Calu3 (cell line): ENCODE results near the gene ARSK. TPM values are rescaled to one million over a fixed set of nuclear protein-coding genes. Genes with fewer than 3 reads are reported as not detected.
"Not testable (repeated sequence)": the region's sequence is repeated elsewhere in the genome, so short reads cannot be mapped to it uniquely, and the experiment has no call there.

ENCODE experiments used
- BruUV-seq: library from RNA; stranded (reverse); fragments of 400-500 nt; replicated peaks from 2 replicates; lab custom pipeline; 2021; lab: Mats Ljungman, UMichigan
- CTCF ChIA-PET: fragments of 300-600 bp; sonication (Branson Sonifier 250); formaldehyde crosslinking; loops from one replicate; lab custom pipeline; 2022; ENCODE audit warnings: antibody characterized with exemption; lab: Charles Lee
- DNase-seq: peaks from one replicate; pipeline ENCODE4 v3.0.0; 2022
- H3K27ac Mint-ChIP-seq: one replicate; pipeline ENCODE4 v1.8.0; 2022; ENCODE audit warnings: mixed read lengths; ENCODE audit not compliant: unreplicated experiment
- H3K27me3 Mint-ChIP-seq: one replicate; pipeline ENCODE4 v1.8.0; 2022; ENCODE audit warnings: mixed read lengths; ENCODE audit not compliant: unreplicated experiment
- H3K36me3 Mint-ChIP-seq: one replicate; pipeline ENCODE4 v1.8.0; 2022; ENCODE audit warnings: mild to moderate bottlenecking, moderate library complexity, mixed read lengths; ENCODE audit not compliant: insufficient read depth, unreplicated experiment
- H3K4me1 Mint-ChIP-seq: one replicate; pipeline ENCODE4 v1.8.0; 2022; ENCODE audit warnings: mild to moderate bottlenecking, low read depth, mixed read lengths; ENCODE audit not compliant: unreplicated experiment
- H3K4me3 Mint-ChIP-seq: one replicate; pipeline ENCODE4 v1.8.0; 2022; ENCODE audit warnings: mild to moderate bottlenecking, low read depth, moderate library complexity, mixed read lengths; ENCODE audit not compliant: unreplicated experiment
- H3K9me3 Mint-ChIP-seq: one replicate; pipeline ENCODE4 v1.8.0; 2022; ENCODE audit warnings: low read depth, mixed read lengths; ENCODE audit not compliant: unreplicated experiment
- CTCF ChIP-seq: fragments of 200-600 bp; IDR thresholded peaks from one replicate; pipeline ENCODE4 v1.8.0; 2022; ENCODE audit warnings: antibody characterized with exemption; ENCODE audit not compliant: unreplicated experiment
- intact Hi-C: fragments of 100-400 bp; cut with micrococcal nuclease; formaldehyde crosslinking; loops from one replicate; pipeline ENCODE4 v1.10.0; 2022; ENCODE audit not compliant: unreplicated experiment
- total RNA-seq: library from RNA; stranded (reverse); gene quantifications from 2 replicates; pipeline ENCODE4 v1.2.3, GENCODE V29; 2022

Gene ARSK
- total RNA-seq, 1 experiment from 2014 or later = 6.6 TPM

DNA sequence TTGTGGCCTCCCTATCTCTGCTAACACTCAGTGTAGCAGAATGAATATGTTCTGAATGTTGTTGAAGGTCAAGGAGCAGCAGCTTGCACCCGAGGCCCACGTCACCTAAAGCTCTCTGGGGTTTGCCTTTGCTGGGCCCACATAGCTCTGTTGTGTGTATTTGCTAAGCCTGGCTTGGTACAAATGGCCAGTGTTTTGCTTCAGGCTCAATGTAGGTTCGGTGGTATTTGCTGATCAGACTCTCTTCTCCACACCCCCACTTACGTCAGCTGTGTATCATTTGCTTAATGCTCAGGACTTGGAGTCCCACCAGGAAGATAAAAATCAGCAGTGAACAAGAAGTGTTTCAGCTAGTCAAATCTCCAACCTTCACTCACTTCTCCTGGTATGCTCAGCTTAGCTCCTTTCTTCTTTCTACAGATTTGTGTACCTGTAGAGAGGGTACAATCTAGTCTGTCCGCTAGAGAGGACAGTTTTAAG lies 86.9 kb downstream of the ARSK start:
- DNase-seq = no peak
- no peak overlapping the region for H3K4me3 Mint-ChIP-seq
- BruUV-seq = no TSS peak
- CTCF ChIA-PET = interaction anchor here (1.0 kb wide), 2 partner anchors 139 to 205 kb away, joined by 4 to 5 read pairs; no protein-coding TSS in a partner anchor
- no peak overlapping the region for H3K27ac Mint-ChIP-seq
- H3K36me3 Mint-ChIP-seq = peaks cover 11% of the 10 kb centered on the region
- no peaks in the 10 kb centered on the region for H3K9me3 Mint-ChIP-seq
- peaks cover 10% of the 10 kb centered on the region for H3K4me1 Mint-ChIP-seq
- peaks cover 13% of the 10 kb centered on the region for H3K27me3 Mint-ChIP-seq
- intact Hi-C loops = loop anchor here (10.0 kb wide), 2 partner anchors 323 to 963 kb away; partner anchors contain the start of gene ELL2
- TF ChIP-seq CTCF = no peak

- no peak overlapping the region for H3K27ac Mint-ChIP-seq
- peaks cover 10% of the 10 kb centered on the region for H3K4me1 Mint-ChIP-seq
- H3K36me3 Mint-ChIP-seq = peaks cover 15% of the 10 kb centered on the region
- H3K27me3 Mint-ChIP-seq = peaks cover 10% of the 10 kb centered on the region
- no peak for DNase-seq
- intact Hi-C loops = loop anchor here (10.0 kb wide), 2 partner anchors 322 to 962 kb away; partner anchors contain the start of gene ELL2
- BruUV-seq = no TSS peak
- CTCF ChIA-PET = interaction anchor here (1.6 kb wide), 1 partner anchor 180 kb away, joined by 3 read pairs; the partner anchor contains the start of gene GLRX
- no peak for TF ChIP-seq CTCF
- no peak overlapping the region for H3K4me3 Mint-ChIP-seq
- no peaks in the 10 kb centered on the region for H3K9me3 Mint-ChIP-seq
Measured at GRCh38 chr5:95643152-95643551, 88.3 kb downstream of the ARSK start.

DNA sequence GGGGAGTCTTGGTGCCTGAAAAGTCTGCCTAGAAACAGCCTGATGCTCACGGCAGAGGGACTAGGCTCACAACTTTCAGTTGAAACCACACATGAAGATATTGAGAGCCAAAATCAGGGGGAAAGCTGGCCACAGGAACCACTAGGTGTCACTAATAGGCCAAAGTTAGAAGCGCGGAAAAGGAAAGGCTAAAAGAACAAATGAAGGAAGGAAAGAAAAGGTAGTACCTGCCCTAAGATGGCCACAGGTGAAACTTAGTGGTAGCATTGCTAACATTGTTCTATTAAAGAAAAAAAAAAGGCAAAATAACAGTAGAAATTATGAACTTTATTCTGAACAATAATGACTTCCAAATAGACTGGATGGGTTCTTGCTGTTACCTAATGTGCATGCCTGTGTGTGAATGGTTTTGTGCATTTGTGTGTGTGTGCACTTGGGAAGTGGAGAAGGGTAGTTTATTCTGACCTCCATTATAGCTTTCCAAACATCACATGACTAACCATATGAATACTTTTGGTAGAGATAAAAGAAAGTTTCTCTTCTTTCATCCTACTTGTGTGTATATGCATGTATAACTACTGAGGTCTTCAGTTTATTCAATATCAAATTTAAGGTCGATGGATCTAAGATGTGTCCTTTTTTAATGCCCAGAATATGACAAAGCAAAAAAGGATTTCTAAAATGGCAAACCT lies 89.6 kb downstream of the ARSK start:
- intact Hi-C loops = loop anchor here (1.0 to 10.0 kb wide), 6 partner anchors 88 to 960 kb away; partner anchors contain the start of genes ELL2 and RHOBTB3
- Mint-ChIP-seq H3K9me3 (no peaks in the 10 kb centered on the region), H3K27ac (peak overlapping the region; percentile 46), H3K27me3 (no peaks in the 10 kb centered on the region), H3K4me1 (peaks cover 11% of the 10 kb centered on the region), H3K36me3 (peaks cover 15% of the 10 kb centered on the region), H3K4me3 (no peak overlapping the region)
- CTCF ChIA-PET = interaction anchor here (0.7 to 1.8 kb wide), 5 partner anchors 116 to 199 kb away, joined by 3 to 12 read pairs (median 3); partner anchors contain the start of gene GLRX
- DNase-seq = peak; percentile 59
- TF ChIP-seq CTCF = peak; percentile 75
- BruUV-seq = no TSS peak

GRCh38 chr5:95646226-95646568 lies 91.3 kb downstream of the ARSK start:
- Mint-ChIP-seq H3K27ac (peak overlapping the region; percentile 75), H3K4me3 (peak overlapping the region; percentile 80), H3K4me1 (peaks cover 18% of the 10 kb centered on the region), H3K36me3 (peaks cover 15% of the 10 kb centered on the region)
- not testable (repeated sequence) for H3K9me3 Mint-ChIP-seq, DNase-seq, H3K27me3 Mint-ChIP-seq, BruUV-seq
- CTCF ChIA-PET = interaction anchor here (0.5 to 1.4 kb wide), 6 partner anchors 12 to 197 kb away, joined by 3 to 7 read pairs (median 4); no protein-coding TSS in a partner anchor
- intact Hi-C loops = loop anchor here (5.0 to 10.0 kb wide), 4 partner anchors 86 to 959 kb away; partner anchors contain the start of genes ELL2 and RHOBTB3
